B cell (primary cell): Measurements from ENCODE around the gene OXSM.

Experiments used
- CTCF ChIP-seq: fragments of 200-600 bp; IDR thresholded peaks from one replicate; pipeline ENCODE4 v1.8.0; 2022; ENCODE audit warnings: antibody characterized with exemption, mild to moderate bottlenecking
- EZH2 ChIP-seq: IDR thresholded peaks from 2 replicates; pipeline ENCODE4 v1.6.1; 2012; ENCODE audit warnings: borderline replicate concordance, low read depth, mild to moderate bottlenecking, moderate library complexity, low read length; ENCODE audit not compliant: insufficient read depth, poor library complexity, severe bottlenecking

- TF ChIP-seq CTCF, result no peak
- no peak for TF ChIP-seq EZH2
These were observed 53.4 kb downstream of the OXSM start for GRCh38 chr3:25843332-25843731.
